ENCODE results near the gene CNPY1. TPM values are rescaled to one million over a fixed set of nuclear protein-coding genes. Genes with fewer than 3 reads are reported as not detected.

The CNPY1 gene
- total RNA-seq, 1 donor from 2014 or later: not detected

GRCh38 chr7:155482511-155483183, 63.7 kb downstream of the CNPY1 start:
- Mint-ChIP-seq H3K27ac (no peak overlapping the region), H3K27me3 (peaks cover 81% of the 10 kb centered on the region), H3K4me1 (ENCODE audit: unreplicated experiment) (no peaks in the 10 kb centered on the region), H3K4me3 (no peak overlapping the region), H3K9me3 (no peaks in the 10 kb centered on the region), H3K36me3 (peaks cover 3% of the 10 kb centered on the region)
- TF ChIP-seq, protein P1, sequence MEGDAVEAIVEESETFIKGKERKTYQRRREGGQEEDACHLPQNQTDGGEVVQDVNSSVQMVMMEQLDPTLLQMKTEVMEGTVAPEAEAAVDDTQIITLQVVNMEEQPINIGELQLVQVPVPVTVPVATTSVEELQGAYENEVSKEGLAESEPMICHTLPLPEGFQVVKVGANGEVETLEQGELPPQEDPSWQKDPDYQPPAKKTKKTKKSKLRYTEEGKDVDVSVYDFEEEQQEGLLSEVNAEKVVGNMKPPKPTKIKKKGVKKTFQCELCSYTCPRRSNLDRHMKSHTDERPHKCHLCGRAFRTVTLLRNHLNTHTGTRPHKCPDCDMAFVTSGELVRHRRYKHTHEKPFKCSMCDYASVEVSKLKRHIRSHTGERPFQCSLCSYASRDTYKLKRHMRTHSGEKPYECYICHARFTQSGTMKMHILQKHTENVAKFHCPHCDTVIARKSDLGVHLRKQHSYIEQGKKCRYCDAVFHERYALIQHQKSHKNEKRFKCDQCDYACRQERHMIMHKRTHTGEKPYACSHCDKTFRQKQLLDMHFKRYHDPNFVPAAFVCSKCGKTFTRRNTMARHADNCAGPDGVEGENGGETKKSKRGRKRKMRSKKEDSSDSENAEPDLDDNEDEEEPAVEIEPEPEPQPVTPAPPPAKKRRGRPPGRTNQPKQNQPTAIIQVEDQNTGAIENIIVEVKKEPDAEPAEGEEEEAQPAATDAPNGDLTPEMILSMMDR (conservative IDR thresholded peaks at IDR 0.05): no peak
- no peak for DNase-seq (ENCODE audit: extremely low spot score, unreplicated experiment)

GRCh38 chr7:155481764-155482163, 64.6 kb downstream of the CNPY1 start:
- no peaks in the 10 kb centered on the region for H3K9me3 Mint-ChIP-seq
- no peak for DNase-seq (ENCODE audit: extremely low spot score, unreplicated experiment)
- H3K27ac Mint-ChIP-seq: no peak overlapping the region
- H3K4me1 Mint-ChIP-seq (ENCODE audit: unreplicated experiment): no peaks in the 10 kb centered on the region
- no peak overlapping the region for H3K4me3 Mint-ChIP-seq
- peaks cover 3% of the 10 kb centered on the region for H3K36me3 Mint-ChIP-seq
- TF ChIP-seq, protein P1 (conservative IDR thresholded peaks at IDR 0.05): no peak
- H3K27me3 Mint-ChIP-seq: peaks cover 81% of the 10 kb centered on the region

- Mint-ChIP-seq H3K4me1 (ENCODE audit: unreplicated experiment) (peaks cover 4% of the 10 kb centered on the region), H3K27ac (no peak overlapping the region), H3K27me3 (peaks cover 90% of the 10 kb centered on the region), H3K36me3 (peaks cover 3% of the 10 kb centered on the region), H3K9me3 (no peaks in the 10 kb centered on the region), H3K4me3 (no peak overlapping the region)
- TF ChIP-seq, protein P1 (conservative IDR thresholded peaks at IDR 0.05): no peak
- no peak for DNase-seq (ENCODE audit: extremely low spot score, unreplicated experiment)
These were observed 68.9 kb downstream of the CNPY1 start for GRCh38 chr7:155477476-155477875.

GRCh38 chr7:155471718-155472117, 74.6 kb downstream of the CNPY1 start:
- Mint-ChIP-seq H3K36me3 (no peaks in the 10 kb centered on the region), H3K4me1 (ENCODE audit: unreplicated experiment) (peaks cover 13% of the 10 kb centered on the region), H3K27me3 (peaks cover 97% of the 10 kb centered on the region), H3K9me3 (no peaks in the 10 kb centered on the region), H3K4me3 (no peak overlapping the region), H3K27ac (no peak overlapping the region)
- DNase-seq (ENCODE audit: extremely low spot score, unreplicated experiment): no peak
- TF ChIP-seq, protein P1 (conservative IDR thresholded peaks at IDR 0.05): no peak

GRCh38 chr7:155470686-155471638, 75.4 kb downstream of the CNPY1 start:
- peaks cover 97% of the 10 kb centered on the region for H3K27me3 Mint-ChIP-seq
- peak overlapping the region; percentile 55 for H3K27ac Mint-ChIP-seq
- no peaks in the 10 kb centered on the region for H3K36me3 Mint-ChIP-seq
- peaks cover 13% of the 10 kb centered on the region for H3K4me1 Mint-ChIP-seq (ENCODE audit: unreplicated experiment)
- H3K9me3 Mint-ChIP-seq: no peaks in the 10 kb centered on the region
- TF ChIP-seq, protein P1 (conservative IDR thresholded peaks at IDR 0.05): no peak
- peak overlapping the region; percentile 37 for H3K4me3 Mint-ChIP-seq
- DNase-seq (ENCODE audit: extremely low spot score, unreplicated experiment): no peak
